HTERT RPE-1 (cell line): ENCODE measurements around the gene HYLS1.

Source experiments
- in situ Hi-C: fragments of 300-500 bp; cut with MboI; formaldehyde crosslinking; loops from 4 replicates; pipeline ENCODE4 v1.14.3; 2020; ENCODE audit warnings: low sequenced_read_pairs

HYLS1 gene

DNA sequence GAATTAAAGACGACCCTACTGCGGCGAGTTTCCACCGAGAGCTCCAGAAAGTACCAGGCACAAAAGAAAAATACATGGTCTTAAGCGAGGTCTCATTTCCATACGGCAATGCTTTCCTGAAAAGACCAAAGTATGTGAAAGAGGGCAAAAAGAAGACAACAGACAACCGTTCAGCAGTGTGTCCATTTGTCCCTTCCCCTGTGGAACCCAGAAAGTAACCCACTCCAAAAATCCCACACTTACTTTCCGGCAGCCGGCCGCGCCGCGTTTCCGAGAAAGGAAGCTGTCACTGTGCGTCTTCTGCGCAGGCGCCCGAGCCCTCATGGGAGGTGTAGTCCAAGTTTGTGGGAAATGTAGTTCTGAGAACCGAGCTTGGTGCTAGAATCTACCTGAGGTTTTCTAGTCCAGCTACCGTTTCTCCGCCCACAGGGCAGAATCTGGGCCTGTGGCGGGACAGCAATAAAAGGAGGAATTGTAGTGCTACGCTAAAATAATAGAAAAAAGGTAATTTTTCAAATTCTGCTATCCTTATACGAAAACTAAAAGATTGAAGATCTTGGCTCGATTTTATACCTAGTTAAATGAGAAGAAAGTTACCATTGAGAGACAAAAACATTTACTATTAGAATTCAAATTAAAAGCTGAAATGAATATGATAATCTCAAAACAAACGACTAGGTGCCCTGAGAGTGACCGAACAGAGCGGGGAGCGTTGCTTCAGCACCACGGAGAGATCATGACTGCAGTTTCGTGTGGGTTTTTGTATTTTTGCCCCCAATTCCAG lies 15.7 kb downstream of the HYLS1 start, which contains the start of gene PUS3:
PUS3 (minus strand) TSS at position 280 of the 784 bp plus-strand sequence. CDS start 6,922 bp downstream, outside the sequence.
- in situ Hi-C loops: loop anchor here (25.0 kb wide), 1 partner anchor 284 kb away; no protein-coding TSS in a partner anchor

DNA sequence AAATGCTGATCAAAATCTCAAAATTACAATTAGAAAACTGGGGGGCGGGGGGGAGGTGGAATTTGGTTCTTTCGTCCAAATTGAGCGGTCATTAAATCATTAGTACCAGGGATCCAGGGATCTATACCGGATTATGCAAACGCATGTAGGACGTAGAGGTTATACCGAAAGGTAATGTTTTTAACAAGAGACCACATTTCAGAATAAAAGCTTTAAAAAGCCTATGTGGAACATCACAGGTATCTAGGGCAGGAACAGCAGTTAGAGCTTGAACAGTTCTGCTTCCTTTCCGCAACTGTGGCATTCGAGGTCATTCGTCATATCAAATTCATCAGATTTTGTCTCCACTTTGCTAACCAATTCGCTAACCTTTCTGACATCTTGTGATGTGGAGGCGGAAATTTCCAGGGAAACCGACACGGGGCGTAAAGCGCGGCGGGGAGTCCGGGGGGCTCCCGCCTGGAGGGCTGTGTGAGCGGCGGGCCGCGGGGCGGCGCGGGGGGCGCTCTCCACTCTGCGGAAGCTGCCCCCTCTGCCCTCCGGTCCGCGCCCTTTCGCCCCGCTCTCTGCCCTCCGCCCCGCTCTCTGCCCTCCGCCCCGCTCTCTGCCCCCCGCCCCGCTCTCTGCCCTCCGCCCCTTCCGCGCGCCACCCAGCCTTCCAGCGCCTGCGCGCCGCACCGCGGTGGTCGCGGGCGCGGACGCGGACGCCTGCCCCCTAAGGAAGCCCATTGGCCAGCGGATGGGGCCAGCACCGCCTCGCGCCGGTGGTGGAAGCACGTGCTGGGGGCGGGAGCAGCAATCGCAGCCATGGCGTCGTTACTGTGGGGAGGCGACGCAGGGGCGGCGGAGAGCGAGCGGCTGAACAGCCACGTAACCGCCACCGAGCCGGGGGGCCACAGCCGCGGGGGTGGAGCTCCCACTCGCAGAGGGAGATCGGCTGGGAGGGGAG lies 16.5 kb downstream of the HYLS1 start, which contains the start of gene DDX25:
DDX25 (plus strand) TSS at position 798 of the 949 bp plus-strand sequence; CDS start at position 808, 10 bp downstream.
- in situ Hi-C loops: loop anchor here (25.0 kb wide), 1 partner anchor 283 kb away; no protein-coding TSS in a partner anchor

DNA sequence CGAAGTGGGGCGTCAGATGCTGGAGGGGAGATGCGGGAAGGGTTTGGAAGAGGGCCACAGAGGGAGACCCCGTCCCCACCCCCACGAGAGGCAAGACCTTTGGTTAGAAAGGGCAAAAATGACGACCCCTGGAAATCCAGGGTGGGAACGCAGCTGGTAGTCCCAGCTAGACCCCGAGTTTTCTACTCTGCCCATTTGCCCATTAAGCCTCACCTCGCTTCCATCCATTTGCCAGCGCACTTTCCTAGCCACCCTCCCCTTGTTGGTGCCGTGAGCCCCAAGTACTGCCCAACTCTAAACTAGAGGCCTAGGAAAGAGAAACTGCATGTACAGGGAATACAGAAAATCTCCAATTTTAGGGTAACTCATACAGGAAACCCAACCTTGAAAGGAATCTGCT lies 17.2 kb downstream of the HYLS1 start:
- in situ Hi-C loops: loop anchor here (25.0 kb wide), 1 partner anchor 283 kb away; no protein-coding TSS in a partner anchor

DNA sequence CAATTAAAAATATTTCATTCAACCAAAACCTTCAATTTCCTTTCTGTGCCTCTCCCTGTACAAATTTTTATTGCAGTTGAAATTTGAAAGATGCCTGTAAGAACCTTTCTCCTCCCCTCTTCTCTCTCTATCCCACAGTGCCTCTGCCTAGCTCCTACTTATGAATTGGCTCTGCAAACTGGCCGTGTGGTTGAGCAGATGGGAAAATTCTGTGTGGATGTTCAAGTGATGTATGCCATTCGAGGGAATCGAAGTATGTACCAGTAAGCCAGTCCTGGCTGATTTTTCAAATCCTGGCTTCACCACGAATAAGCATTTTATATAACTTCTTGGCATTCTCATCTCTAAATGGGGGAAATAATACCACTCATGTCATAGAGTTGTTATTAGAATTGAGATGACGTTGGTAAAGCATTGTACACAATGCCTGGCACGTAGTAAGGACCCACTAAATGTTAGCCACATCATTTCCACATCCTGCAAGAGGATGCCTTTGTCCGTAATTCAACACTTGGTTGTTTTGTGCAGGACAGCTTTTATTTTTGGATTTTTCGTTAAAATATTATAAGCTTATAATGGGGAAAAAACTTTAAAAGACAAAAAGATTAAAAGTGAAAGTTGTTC lies 22.9 kb downstream of the HYLS1 start:
- in situ Hi-C loops: loop anchor here (25.0 kb wide), 1 partner anchor 277 kb away; no protein-coding TSS in a partner anchor

DNA sequence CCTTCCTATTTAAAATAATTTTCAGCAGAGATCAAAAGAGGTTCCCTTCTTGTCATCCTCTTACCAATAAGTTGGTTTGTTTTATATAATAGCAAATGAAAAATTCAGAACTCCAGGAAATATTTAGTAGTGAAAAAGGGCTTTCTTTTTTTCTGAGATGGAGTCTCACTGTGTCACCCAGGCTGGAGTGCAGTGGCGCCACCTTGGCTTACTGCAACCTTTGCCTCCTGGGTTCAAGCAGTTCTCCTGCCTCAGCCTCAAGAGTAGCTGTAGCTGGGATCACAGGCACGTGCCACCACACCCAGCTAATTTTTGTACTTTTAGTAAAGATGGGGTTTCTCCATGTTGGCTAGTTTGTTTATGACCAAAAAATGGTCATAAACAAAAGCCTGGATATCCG lies 27.1 kb downstream of the HYLS1 start:
- in situ Hi-C loops: loop anchor here (25.0 kb wide), 1 partner anchor 273 kb away; no protein-coding TSS in a partner anchor

DNA sequence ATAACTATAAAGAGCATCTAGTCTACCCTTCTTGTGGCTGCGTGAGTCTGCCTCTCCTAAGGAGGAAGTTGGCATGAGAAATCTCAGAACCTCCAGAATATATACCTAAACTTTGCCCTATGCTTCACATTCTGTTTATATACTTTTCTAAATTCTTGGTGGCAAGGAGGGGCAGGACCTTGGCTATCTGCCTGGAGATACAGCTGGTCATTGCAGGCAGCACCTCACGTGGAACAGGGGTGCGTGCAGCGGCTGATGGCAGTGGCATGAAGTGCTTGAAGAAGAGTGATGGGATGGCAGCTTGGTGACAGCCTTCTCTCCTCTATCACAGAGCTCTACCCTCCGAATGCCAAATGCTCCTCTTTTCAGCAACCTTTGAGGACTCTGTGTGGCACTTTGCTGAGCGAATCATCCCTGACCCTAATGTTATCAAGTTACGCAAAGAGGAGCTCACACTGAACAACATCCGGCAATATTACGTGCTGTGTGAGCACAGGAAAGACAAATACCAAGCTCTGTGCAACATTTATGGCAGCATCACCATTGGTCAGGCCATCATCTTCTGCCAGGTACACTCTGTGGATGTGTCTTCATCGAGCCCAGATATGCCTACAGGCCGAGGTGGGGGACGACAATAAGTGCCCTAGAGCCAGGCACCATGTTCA lies 29.3 kb downstream of the HYLS1 start:
- in situ Hi-C loops: loop anchor here (25.0 kb wide), 1 partner anchor 270 kb away; no protein-coding TSS in a partner anchor

DNA sequence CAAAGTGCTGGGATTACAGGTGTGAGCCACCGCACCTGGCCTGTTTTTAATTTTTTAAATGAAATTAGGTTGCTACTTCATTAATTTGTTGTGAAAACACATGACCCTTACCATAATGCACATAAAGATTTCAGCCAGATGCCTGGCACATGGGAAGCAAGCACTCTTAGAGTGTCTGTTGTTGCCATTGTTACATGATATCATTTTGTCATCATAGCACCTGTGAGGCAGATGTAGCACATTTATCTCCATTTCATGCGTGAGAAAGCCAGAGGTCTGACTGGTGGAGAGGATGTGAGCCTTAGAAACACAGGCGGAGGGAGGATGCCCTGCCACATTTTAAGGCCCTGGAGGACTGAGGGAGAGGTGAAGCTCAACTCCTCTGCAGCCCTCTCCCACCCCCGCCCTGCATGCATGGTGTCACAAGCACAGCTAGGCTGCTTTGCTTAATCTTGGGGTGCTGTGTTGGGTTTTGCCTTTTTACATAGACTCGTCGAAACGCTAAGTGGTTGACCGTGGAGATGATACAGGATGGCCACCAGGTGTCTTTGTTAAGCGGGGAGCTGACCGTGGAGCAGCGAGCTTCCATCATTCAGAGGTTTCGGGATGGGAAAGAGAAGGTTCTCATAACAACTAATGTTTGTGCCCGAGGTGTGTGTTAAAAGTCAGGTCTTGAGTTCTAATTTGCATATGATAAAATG lies 30.8 kb downstream of the HYLS1 start:
- in situ Hi-C loops: loop anchor here (25.0 kb wide), 1 partner anchor 269 kb away; no protein-coding TSS in a partner anchor

DNA sequence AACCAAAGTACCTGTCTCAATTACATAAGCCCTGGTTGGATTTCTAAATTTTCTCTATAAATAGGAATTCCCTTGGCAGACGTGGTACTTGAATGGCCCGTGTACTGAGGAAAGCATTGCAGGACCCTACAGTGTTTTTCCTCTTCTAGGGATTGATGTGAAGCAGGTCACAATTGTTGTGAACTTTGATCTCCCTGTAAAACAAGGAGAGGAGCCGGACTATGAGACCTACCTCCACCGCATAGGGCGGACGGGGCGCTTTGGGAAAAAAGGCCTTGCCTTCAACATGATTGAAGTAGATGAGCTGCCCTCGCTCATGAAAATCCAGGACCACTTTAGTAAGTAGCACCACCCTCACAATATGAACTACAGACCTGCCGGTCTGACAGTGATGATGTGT lies 33.6 kb downstream of the HYLS1 start:
- in situ Hi-C loops: loop anchor here (25.0 kb wide), 1 partner anchor 266 kb away; no protein-coding TSS in a partner anchor

DNA sequence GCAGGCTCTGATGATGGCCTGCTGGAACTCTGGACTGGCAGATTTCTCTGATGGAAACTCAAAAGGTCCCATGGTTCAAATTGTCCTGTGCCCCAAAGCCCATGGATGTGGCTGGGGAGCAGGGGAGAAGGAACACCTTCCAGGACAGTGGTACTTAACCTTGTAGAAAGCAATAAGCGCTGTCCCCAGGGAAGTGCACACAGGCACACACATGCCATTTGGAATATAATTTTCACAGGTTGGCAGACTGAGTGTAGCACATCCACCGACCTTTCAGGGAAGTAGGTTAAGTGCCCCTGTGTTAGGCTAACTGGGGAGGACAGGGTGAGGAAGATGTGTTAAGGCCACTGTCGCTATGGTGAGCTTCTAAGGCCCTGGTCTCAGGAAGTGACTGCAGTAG lies 34.7 kb downstream of the HYLS1 start:
- in situ Hi-C loops: loop anchor here (25.0 kb wide), 1 partner anchor 265 kb away; no protein-coding TSS in a partner anchor

DNA sequence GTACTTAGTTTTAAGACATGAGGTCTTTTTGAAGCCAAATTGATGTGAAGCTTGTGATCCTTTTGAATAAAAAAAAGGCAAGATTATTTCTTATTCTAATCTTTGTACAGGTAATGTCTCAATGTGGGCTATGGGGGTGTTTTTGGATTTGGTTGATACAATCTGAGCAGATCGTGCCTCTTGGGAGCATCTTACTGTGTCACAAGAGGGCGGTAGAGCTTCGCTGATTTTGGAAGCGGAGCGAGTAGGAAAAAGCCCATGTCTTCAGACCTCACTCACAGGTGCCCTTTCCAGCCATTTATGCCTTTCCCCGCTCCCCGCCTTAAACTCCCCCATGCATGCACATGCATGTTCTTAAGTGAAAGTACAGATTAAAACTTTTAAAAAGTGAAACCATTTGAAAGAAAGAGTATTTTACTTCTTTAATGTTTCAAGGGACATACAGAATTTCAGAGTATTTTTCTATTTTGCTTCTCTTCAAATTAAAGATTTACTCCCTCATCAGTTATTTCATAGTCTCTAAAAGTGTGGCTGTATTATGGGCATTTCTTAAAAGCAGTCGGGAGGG lies 35.6 kb downstream of the HYLS1 start:
- in situ Hi-C loops: loop anchor here (25.0 kb wide), 1 partner anchor 264 kb away; no protein-coding TSS in a partner anchor

DNA sequence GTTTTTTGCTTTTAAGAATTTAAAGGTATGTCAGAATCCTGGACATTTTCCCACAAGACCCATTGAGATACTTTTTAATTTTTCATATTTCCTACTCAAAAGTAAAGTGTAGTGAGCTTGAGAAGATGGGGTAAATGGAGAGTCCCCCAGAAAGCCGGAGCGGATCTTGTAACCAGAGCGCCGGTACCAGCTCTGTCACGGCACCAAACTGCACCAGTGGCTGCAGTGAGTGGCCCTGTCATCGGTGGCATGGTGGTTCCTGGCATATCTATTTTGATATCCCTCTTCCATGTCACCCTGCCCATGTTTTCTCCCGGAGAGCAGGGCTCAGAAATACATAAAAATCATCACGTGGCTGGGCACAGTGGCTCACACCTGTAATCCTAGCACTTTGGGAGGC lies 36.2 kb downstream of the HYLS1 start:
- in situ Hi-C loops: loop anchor here (25.0 kb wide), 1 partner anchor 264 kb away; no protein-coding TSS in a partner anchor

DNA sequence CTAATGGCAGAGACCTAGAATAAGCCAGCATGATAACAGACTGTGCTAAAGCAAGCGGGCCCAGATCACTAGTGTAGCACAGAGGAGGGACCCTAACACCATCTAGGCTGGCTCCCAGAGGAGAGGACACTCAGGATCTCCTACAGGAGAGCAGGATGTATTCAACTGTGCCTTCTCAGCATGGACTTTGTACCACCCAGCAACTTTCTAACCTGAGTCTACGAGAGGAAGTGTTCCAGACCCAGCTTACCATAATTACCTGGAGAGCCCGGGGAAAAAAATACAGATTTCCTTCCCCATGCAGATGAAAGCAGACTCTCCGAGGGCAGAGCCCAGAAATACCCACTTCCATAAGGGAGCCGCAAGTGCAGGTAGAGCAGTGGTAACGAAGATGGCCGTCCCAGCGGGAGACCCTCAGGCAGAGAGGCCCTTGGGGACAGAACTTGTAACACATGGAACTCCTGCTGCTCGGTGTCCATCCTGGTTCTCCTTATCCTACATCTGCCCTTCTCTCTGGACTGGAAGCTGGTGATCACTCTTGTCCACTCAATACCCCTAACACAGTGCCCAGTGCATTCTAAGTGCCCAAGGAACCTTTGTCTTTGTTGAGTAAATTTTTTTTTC lies 37.0 kb downstream of the HYLS1 start:
- in situ Hi-C loops: loop anchor here (25.0 kb wide), 1 partner anchor 263 kb away; no protein-coding TSS in a partner anchor

DNA sequence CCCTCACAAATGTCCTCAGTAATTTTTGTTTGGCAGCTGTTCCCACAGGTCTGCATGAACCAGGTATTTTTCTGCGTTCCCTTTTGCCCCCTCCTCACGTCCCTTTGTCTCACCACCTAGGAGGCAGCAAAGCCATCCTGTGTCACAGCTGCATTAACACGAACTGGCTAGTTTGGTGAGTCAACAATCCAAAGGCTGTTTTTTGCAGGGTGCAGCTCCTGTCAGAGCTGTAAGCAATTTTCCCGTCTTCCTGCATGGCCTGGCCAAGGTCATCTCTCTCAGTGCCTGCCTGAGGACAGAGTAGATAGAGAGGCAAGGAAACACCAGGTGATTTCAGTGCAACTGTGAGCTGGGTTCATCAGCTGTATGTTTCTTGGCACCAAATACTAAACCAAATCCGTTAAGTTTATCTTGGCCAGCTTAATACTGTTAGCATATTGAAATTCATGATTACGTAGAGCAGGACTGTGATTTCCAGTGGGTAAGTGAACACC lies 37.8 kb downstream of the HYLS1 start:
- in situ Hi-C loops: no loop called here

DNA sequence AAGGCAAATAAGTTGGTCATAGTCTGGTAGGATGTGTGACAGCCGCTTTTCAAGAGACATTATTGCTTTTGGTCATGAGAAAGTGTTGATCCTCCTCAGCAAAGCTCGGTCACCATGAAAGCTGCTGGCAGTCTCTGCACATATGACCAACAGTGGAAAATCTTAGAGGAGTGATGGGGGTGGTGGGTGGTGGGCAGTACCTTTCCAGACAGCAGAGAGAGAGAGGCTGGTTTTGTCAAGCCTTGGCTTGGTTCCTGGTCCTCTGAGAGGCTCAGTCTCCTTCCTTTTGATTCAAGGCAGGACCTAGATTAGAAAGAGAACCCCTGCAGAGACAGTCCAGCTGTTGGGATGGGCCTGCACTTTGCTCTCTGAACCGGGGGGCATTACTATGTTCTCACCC lies 38.3 kb downstream of the HYLS1 start:
- in situ Hi-C loops: no loop called here

DNA sequence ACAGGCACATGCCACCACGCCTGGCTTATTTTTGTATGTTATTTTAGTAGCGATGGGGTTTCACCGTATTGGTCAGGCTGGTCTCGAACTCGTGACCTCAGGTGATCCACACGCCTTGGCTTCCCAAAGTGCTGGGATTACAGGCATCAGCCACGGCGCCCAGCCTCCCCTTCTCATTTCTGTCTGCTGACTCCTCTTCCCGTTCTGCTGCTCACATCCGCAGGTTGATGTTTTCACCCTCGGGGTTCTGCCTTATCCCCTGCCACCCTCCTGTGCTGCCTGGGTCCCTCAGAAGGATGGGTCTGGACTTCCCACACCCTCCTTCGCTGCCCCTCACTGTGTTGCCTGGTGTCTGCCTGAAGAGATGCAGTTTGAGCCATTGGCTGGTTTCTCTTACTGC lies 39.2 kb downstream of the HYLS1 start:
- in situ Hi-C loops: no loop called here

DNA sequence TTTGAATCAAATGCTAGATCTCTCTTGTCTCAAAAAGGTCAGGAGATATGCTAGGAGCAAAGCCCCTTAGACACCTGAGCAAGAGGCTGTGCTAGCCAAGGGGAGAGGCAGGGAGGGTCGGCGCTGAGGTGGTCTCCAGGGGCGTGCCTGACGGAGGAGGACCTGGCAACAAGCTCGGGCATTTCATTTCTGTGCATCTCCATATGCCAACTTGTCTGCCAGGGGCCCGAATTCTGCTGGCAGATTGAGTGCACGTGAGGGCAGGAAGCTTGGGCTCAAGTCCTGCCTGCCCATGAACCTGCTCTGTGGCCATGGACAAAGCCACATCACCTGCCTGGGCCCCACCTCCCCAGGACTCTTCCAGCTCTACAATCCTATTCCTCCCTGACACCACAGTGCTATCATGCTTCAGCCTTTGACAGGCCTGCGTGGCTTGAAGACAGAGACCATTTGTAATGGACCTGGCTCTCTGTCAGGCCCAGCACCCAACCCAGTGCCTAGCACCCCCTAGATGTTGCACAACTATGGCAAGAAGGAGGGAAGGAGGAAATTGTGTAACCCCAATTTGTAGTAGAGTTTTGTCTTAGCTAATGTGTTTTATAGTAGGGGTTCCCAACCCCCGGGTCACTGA lies 42.1 kb downstream of the HYLS1 start:
- in situ Hi-C loops: no loop called here

DNA sequence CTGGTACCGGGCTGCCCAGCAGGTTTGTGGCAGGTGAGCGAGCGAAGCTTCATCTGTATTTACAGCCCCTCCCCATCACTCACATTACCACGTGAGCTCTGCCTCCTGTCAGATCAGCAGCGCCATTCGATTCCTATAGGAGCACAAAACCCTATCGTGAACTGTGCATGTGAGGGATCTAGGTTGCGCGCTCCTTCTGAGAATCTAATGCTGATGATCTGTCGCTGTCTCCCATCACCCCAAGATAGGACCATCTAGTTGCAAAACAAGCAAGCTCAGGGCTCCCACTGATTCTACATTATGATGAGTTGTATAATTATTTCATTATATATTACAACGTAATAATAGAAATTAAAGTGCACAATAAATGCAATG lies 42.6 kb downstream of the HYLS1 start:
- in situ Hi-C loops: no loop called here

DNA sequence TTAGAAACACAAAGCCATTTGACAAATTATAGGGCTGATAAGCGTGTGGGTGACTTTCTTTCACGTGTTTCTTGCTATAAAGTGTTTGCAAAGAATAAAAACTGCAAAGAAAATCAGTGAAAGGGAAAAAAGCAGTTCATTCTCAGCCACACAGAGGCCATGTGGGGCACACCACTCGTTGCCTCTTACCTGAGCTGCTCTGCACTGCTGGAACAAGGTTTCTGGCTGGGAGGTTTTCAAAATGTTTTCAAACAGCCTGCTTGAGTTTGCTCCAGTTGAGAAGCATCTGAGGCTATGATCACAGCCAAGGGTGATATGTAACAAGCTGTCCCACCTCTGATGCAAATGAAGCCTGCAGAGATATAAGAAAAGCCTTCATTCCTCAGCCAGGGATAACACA lies 43.6 kb downstream of the HYLS1 start:
- in situ Hi-C loops: no loop called here
